Stimulated activated naive CD8-positive, alpha-beta T cell treated with anti-CD3 and anti-CD28 coated beads, Interleukin-15, amount 100 ng/mL, for 72 hours (primary cell): Measurements from ENCODE around the gene TTLL10.

Experiments
- ATAC-seq: fragments of 150-1000 bp; cut with Tn5 transposase; 2 replicates; pipeline ENCODE4 v1.10.0; 2021; ENCODE audit warnings: mild to moderate bottlenecking, moderate library complexity
- DNase-seq, 2 donors: peaks; one replicate each; pipeline ENCODE4 v3.0.0; 2021 to 2022
- H3K27ac Mint-ChIP-seq, 2 donors: one replicate each; pipeline ENCODE4 v1.8.0; 2022; ENCODE audit warnings: mild to moderate bottlenecking in 2 of 2, mixed read lengths in 2 of 2, moderate library complexity in 2 of 2
- H3K27me3 Mint-ChIP-seq: one replicate; pipeline ENCODE4 v1.8.0; 2022; ENCODE audit warnings: mixed read lengths
- H3K4me1 Mint-ChIP-seq: one replicate; pipeline ENCODE4 v1.8.0; 2022; ENCODE audit warnings: mild to moderate bottlenecking, mixed read lengths
- H3K4me3 Mint-ChIP-seq, 2 donors: one replicate each; pipeline ENCODE4 v1.8.0; 2022; ENCODE audit warnings: mild to moderate bottlenecking in 2 of 2, mixed read lengths in 2 of 2, moderate library complexity in 1 of 2
- H3K9me3 Mint-ChIP-seq, 2 donors: one replicate each; pipeline ENCODE4 v1.8.0; 2022; ENCODE audit warnings: mixed read lengths in 2 of 2

TTLL10 gene

DNA sequence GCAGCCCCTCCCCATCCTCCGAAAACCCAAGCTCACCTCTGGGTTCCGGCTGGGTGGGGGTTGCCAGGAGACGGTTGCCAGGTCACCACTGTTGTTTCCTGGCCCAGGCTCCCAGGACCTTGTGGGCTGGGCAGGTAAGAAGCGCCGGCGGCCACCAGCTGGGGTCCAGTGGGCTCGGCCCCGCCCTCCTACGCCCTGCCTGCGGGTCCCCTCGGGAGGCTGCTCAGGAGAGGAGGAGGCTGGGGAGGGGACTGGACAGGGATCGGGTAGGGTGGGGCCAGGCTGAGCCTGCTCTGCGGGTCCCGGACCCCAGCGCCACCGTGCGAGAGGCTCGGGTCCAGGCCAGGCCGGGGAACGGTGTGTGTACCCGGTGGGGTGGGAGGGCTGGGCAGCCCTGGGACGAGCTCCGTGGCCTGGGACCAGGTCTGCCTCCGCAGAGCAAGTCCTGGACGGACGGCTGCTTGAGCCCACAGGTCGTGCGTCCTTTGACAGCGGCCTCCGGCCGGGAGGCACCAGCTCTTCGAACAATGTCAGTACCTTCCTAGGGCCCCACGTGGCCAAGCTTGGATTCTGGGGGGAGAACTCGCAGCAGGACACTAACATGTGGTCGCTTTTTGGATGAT, at the start of gene TTLL10:
TSS of gene TTLL10 (plus strand) at position 88 of the 623 bp plus-strand sequence. CDS start 5,336 bp downstream, outside the sequence.
- Mint-ChIP-seq H3K27me3 (peaks cover 44% of the 10 kb centered on the region), H3K27ac (peak within 1 kb of the TSS in 1 of 2 donors; percentile 48), H3K4me1 (peaks cover 39% of the 10 kb centered on the region), H3K4me3 (peak within 1 kb of the TSS; percentile 15 to 57), H3K9me3 (no peaks in the 10 kb centered on the region)
- ATAC-seq = peak; percentile 71
- DNase-seq = peak in 1 of 2 donors; percentile 68

GRCh38 chr1:1124508-1124785, 49.2 kb upstream of the TTLL10 start:
- DNase-seq (no peak), ATAC-seq (no peak)
- Mint-ChIP-seq H3K9me3 (peaks cover 7 to 11% of the 10 kb centered on the region in 2 donors), H3K4me3 (no peak overlapping the region), H3K27ac (no peak overlapping the region), H3K4me1 (peaks cover 26% of the 10 kb centered on the region), H3K27me3 (peaks cover 12% of the 10 kb centered on the region)

- H3K27ac Mint-ChIP-seq = no peak overlapping the region
- no peak overlapping the region for H3K4me3 Mint-ChIP-seq
- peaks cover 7 to 11% of the 10 kb centered on the region in 2 donors for H3K9me3 Mint-ChIP-seq
- DNase-seq (no peak), ATAC-seq (no peak)
- peaks cover 26% of the 10 kb centered on the region for H3K4me1 Mint-ChIP-seq
- peaks cover 10% of the 10 kb centered on the region for H3K27me3 Mint-ChIP-seq
These were observed 48.7 kb upstream of the TTLL10 start for GRCh38 chr1:1124786-1125642.

- DNase-seq (no peak), ATAC-seq (no peak)
- no peak overlapping the region for H3K4me3 Mint-ChIP-seq
- H3K27me3 Mint-ChIP-seq = peaks cover 3% of the 10 kb centered on the region
- peaks cover 25% of the 10 kb centered on the region for H3K4me1 Mint-ChIP-seq
- H3K27ac Mint-ChIP-seq = peak overlapping the region in 1 of 2 donors; percentile 60
- peaks cover 7 to 11% of the 10 kb centered on the region in 2 donors for H3K9me3 Mint-ChIP-seq
These were observed 47.7 kb upstream of the TTLL10 start for GRCh38 chr1:1125945-1126344.

DNA sequence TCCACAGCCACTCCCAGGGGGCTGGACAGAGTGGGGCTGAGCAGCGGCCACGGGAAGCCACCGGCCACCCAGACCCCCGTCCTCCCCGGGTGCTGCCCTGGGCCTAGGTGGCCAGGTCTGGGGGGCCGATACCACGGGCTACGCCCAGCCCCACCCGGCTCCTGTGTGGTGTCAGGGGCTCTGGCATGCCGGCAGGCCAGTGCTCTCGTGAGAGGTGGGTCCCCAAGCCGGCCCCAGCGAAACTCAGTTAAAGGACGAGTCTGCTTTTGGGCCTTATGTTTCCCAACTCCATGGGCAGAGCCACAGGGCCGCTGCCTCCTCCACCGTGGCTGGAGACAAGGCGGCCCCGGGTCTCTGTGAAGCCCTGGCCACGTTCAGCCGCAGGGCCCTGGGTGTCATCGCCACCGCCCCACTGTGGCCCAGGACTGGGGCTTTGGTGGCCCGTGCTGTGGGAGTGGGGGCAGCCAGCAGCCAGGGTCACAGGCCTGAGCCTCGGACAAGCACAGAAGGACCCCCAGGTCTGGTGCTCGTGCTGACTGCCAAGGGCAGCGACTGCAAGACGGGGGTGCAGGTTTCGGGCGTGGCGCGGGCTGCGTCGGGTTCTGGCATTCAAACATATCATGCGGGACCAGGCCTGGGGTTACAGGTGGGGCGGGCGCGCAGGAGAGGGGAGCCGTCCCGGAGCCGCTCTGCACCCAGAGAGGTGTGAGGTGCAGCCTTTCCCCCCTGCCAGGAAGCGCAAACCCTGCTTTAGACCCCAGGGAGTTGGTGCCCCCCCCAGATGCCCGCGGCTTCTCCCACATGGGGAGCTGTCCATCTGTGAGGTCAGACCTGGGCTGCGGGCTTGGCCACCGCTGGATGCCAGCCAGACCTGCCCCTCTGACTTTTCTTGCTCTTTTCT, 45.9 kb upstream of the TTLL10 start:
- Mint-ChIP-seq H3K27ac (no peak overlapping the region), H3K4me3 (no peak overlapping the region), H3K4me1 (peaks cover 13% of the 10 kb centered on the region), H3K9me3 (peaks cover 7 to 11% of the 10 kb centered on the region in 2 donors), H3K27me3 (no peaks in the 10 kb centered on the region)
- ATAC-seq (no peak), DNase-seq (no peak)

- ATAC-seq (no peak), DNase-seq (no peak)
- Mint-ChIP-seq H3K27ac (no peak overlapping the region), H3K4me3 (no peak overlapping the region), H3K9me3 (peaks cover 4 to 7% of the 10 kb centered on the region in 2 donors), H3K27me3 (no peaks in the 10 kb centered on the region), H3K4me1 (peaks cover 6% of the 10 kb centered on the region)
These were observed 45.1 kb upstream of the TTLL10 start for GRCh38 chr1:1128454-1129139.

GRCh38 chr1:1129381-1129821, 44.3 kb upstream of the TTLL10 start:
- Mint-ChIP-seq H3K27me3 (no peaks in the 10 kb centered on the region), H3K27ac (peak overlapping the region in 1 of 2 donors; percentile 79), H3K4me3 (no peak overlapping the region), H3K9me3 (no peaks in the 10 kb centered on the region), H3K4me1 (no peaks in the 10 kb centered on the region)
- ATAC-seq (no peak), DNase-seq (no peak)

GRCh38 chr1:1130206-1131120, 43.2 kb upstream of the TTLL10 start:
- ATAC-seq = no peak
- DNase-seq = no peak
- no peak overlapping the region for H3K27ac Mint-ChIP-seq
- peaks cover 2% of the 10 kb centered on the region for H3K4me1 Mint-ChIP-seq
- H3K9me3 Mint-ChIP-seq = no peaks in the 10 kb centered on the region
- H3K4me3 Mint-ChIP-seq = no peak overlapping the region
- H3K27me3 Mint-ChIP-seq = no peaks in the 10 kb centered on the region

GRCh38 chr1:1132042-1132950, 41.4 kb upstream of the TTLL10 start:
- no peak overlapping the region for H3K27ac Mint-ChIP-seq
- no peaks in the 10 kb centered on the region for H3K27me3 Mint-ChIP-seq
- H3K4me1 Mint-ChIP-seq = peaks cover 16% of the 10 kb centered on the region
- no peak overlapping the region for H3K4me3 Mint-ChIP-seq
- ATAC-seq (no peak), DNase-seq (no peak)
- no peaks in the 10 kb centered on the region for H3K9me3 Mint-ChIP-seq

GRCh38 chr1:1132956-1133750, 40.5 kb upstream of the TTLL10 start:
- H3K27ac Mint-ChIP-seq = peak overlapping the region in 1 of 2 donors; percentile 54
- H3K4me3 Mint-ChIP-seq = no peak overlapping the region

GRCh38 chr1:1134300-1134970, 39.2 kb upstream of the TTLL10 start:
- no peak for ATAC-seq
- Mint-ChIP-seq H3K27ac (peak overlapping the region in 1 of 2 donors; percentile 12), H3K9me3 (no peaks in the 10 kb centered on the region), H3K4me1 (peaks cover 33% of the 10 kb centered on the region), H3K27me3 (no peaks in the 10 kb centered on the region), H3K4me3 (no peak overlapping the region)
- no peak for DNase-seq

More at GRCh38 chr1:1132956-1133750, 40.5 kb upstream of the TTLL10 start:
- no peaks in the 10 kb centered on the region for H3K9me3 Mint-ChIP-seq
- H3K4me1 Mint-ChIP-seq = peaks cover 25% of the 10 kb centered on the region
- H3K27me3 Mint-ChIP-seq = no peaks in the 10 kb centered on the region
- DNase-seq (no peak), ATAC-seq (no peak)

DNA sequence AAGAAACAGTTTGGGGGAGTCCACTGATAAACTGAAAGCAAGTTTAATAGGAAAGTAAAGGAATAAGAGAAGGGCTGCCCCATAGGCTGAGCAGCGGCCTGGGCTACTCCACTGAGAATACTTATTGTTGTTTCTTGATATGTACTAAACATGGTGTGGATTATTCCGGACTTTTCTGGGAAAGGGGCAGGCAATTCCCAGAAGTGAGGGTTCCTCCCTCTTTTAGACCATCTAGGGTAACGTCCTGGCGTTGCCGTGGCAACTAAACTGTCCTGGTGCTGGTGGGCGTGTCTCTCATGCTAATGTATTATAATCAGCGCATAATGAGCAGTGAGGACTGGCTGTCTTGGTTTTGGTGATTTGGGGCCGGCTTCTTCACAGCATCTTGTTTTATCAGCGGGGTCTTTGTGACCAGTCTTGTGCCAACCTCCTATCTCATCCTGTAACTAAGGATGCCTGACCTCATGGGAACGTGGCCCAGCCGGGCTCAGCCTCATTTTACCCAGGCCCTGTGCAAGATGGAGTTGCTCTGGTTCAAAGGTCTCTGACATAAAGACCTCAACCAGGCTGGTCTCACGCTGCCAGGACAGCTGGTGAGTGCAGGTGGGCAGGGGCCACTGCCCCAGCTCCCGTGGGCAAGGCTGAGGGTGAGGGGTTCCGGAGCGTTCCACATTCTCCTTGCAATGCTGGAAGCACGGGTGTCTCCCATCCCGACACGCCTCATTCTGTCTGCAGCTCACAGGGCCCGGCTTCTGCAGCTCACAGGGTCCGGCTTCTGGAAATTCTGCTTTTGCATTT, 38.1 kb upstream of the TTLL10 start:
- H3K9me3 Mint-ChIP-seq = no peaks in the 10 kb centered on the region
- H3K27ac Mint-ChIP-seq = peak overlapping the region in 1 of 2 donors; percentile 71
- DNase-seq = no peak
- peaks cover 33% of the 10 kb centered on the region for H3K4me1 Mint-ChIP-seq
- ATAC-seq = no peak
- H3K27me3 Mint-ChIP-seq = no peaks in the 10 kb centered on the region
- no peak overlapping the region for H3K4me3 Mint-ChIP-seq
